Measurements from ENCODE around the gene TM4SF20. TPM values are rescaled to one million over a fixed set of nuclear protein-coding genes. Genes with fewer than 3 reads are reported as not detected.

TM4SF20 gene
- polyA plus RNA-seq, 1 of the 3 experiments (the other 2 are of a cell fraction), result 0.03 TPM

DNA sequence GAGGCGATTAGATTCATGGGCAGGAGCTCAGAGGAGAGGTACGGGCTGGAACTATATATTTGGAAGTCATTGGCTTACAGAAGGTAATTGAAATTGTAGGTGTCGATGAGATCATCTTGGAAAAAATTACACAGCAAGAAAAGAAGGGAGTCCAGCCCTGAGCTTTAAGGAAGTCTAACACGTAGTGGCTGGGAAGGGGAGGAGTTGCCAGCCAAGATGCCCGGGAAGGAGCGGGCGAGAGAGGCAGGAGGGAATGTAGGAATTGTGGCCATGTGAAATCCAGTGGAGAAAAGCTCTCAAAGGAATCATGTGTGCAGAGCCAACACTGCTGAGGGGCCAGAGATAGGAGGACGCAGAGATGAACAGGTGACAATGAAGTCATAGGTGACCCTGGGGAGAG, 34.3 kb upstream of the TM4SF20 start (continued):
- TF ChIP-seq EZH2phosphoT487 (IDR thresholded peaks at IDR 0.05; ENCODE audit: borderline replicate concordance, low read depth), result no peak
- no peak for TF ChIP-seq RFX5 (IDR thresholded peaks at IDR 0.05; ENCODE audit: low read length)

DNA sequence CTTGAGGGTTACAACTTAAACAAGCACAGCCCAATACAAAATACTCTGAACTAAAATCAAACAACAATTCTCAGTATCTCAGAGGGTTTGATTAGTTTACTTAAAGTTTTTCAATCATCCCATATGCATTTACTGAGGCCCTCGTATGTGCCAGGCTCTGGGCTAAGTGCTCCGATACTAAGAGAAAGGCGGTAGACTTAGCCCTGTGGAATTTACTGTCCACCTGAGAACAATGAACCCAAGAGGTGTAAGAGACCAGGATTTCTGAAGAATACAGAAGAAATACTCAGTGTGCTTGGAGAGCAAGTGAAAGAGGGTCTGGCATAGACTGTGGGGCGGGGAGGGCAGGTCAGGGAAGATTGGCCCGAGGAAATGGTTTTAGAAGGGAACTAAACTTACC, 33.8 kb upstream of the TM4SF20 start:
- TF ChIP-seq YY1 (IDR thresholded peaks at IDR 0.05; ENCODE audit: low read depth) (no peak), JUND (IDR thresholded peaks at IDR 0.05) (no peak)
- TF ChIP-seq, protein P1, sequence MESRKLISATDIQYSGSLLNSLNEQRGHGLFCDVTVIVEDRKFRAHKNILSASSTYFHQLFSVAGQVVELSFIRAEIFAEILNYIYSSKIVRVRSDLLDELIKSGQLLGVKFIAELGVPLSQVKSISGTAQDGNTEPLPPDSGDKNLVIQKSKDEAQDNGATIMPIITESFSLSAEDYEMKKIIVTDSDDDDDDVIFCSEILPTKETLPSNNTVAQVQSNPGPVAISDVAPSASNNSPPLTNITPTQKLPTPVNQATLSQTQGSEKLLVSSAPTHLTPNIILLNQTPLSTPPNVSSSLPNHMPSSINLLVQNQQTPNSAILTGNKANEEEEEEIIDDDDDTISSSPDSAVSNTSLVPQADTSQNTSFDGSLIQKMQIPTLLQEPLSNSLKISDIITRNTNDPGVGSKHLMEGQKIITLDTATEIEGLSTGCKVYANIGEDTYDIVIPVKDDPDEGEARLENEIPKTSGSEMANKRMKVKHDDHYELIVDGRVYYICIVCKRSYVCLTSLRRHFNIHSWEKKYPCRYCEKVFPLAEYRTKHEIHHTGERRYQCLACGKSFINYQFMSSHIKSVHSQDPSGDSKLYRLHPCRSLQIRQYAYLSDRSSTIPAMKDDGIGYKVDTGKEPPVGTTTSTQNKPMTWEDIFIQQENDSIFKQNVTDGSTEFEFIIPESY (IDR thresholded peaks at IDR 0.05; ENCODE audit: borderline replicate concordance, low read depth), result no peak
- H4K20me1 ChIP-seq (ENCODE audit: insufficient read depth), result no peaks in the 10 kb centered on the region
- no peak overlapping the region for H3K4me2 ChIP-seq
- no peak overlapping the region for H3K9ac ChIP-seq
- DNase-seq, result no peak
- H3K27ac ChIP-seq (ENCODE audit: low read depth in 2 of 2, low read length in 1 of 2), result no peak overlapping the region
- no peaks in the 10 kb centered on the region for H3K9me2 ChIP-seq
- H3K9me3 ChIP-seq, result no peaks in the 10 kb centered on the region
- H3K79me2 ChIP-seq (ENCODE audit: insufficient read depth), result no peaks in the 10 kb centered on the region
- H3K4me3 ChIP-seq (ENCODE audit: low read depth in 2 of 2, low read length in 1 of 2), result no peak overlapping the region
- H3K4me1 ChIP-seq (ENCODE audit: control insufficient read depth in 1 of 2, insufficient read depth in 2 of 2, low read depth in 1 of 2, low read length in 1 of 2), result peaks cover 2 to 30% of the 10 kb centered on the region in 2 experiments; a peak in 2 of 4 replicates
- 93% methylated on average over 5 of the region's 5 CpGs for WGBS (ENCODE audit: low lambda C conversion rate)
- H3K36me3 ChIP-seq (replicated peaks in 1 of 2; ENCODE audit: control insufficient read depth in 1 of 2, insufficient read depth in 2 of 2, low read length in 1 of 2), result no peaks in the 10 kb centered on the region
- peaks cover 3% of the 10 kb centered on the region for H3F3A ChIP-seq (replicated peaks; ENCODE audit: insufficient read depth)
- H3K27me3 ChIP-seq (ENCODE audit: insufficient read depth), result no peaks in the 10 kb centered on the region
- ChIA-PET CTCF (no interaction called here), POLR2A (no interaction called here)
- no peak overlapping the region for H2AFZ ChIP-seq (ENCODE audit: low read depth)

DNA sequence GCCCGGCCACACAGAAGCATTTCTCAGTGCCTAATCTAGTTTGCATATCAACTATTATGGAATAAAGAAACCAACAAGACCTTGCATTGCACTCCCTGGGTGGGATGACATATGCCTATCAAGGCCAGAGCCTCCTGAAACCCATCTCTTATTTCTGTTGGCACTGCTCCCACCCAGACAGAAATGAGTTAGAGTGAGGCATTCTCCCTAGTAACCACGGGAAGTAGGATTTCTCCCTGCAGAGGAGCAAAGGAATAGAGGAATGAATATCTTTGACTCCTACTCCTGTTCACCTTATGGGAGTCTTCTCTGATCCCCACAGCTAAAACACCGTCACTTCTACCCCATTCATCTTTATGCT, 32.9 kb upstream of the TM4SF20 start:
- Histone ChIP-seq H3K4me3 (ENCODE audit: low read depth in 2 of 2, low read length in 1 of 2) (no peak overlapping the region), H3K9me3 (no peaks in the 10 kb centered on the region), H3K79me2 (ENCODE audit: insufficient read depth) (no peaks in the 10 kb centered on the region), H3K27me3 (ENCODE audit: insufficient read depth) (no peaks in the 10 kb centered on the region), H3K4me2 (no peak overlapping the region), H3K4me1 (ENCODE audit: control insufficient read depth in 1 of 2, insufficient read depth in 2 of 2, low read depth in 1 of 2, low read length in 1 of 2) (peaks cover 2 to 37% of the 10 kb centered on the region in 2 experiments; a peak in 2 of 4 replicates), H3K36me3 (replicated peaks in 1 of 2; ENCODE audit: control insufficient read depth in 1 of 2, insufficient read depth in 2 of 2, low read length in 1 of 2) (no peaks in the 10 kb centered on the region), H3F3A (replicated peaks; ENCODE audit: insufficient read depth) (peaks cover 4% of the 10 kb centered on the region), H3K9ac (no peak overlapping the region), H3K27ac (ENCODE audit: low read depth in 2 of 2, low read length in 1 of 2) (no peak overlapping the region), H4K20me1 (ENCODE audit: insufficient read depth) (no peaks in the 10 kb centered on the region), H2AFZ (ENCODE audit: low read depth) (no peak overlapping the region), H3K9me2 (no peaks in the 10 kb centered on the region)
- ChIA-PET POLR2A (no interaction called here), CTCF (interaction anchor here (1.0 kb wide), 1 partner anchor 354 kb away, joined by 3 read pairs; no protein-coding TSS in a partner anchor)
- WGBS (ENCODE audit: low lambda C conversion rate), result 67% methylated on average over 3 of the region's 3 CpGs
- DNase-seq, result no peak
- TF ChIP-seq CHD2 (IDR thresholded peaks at IDR 0.05; ENCODE audit: low read length, partially characterized antibody) (no peak), POLR2AphosphoS5 (IDR thresholded peaks at IDR 0.05; ENCODE audit: low read depth, low read length) (no peak), SMC3 (IDR thresholded peaks at IDR 0.05; ENCODE audit: low read depth, low read length) (no peak), NFIC (IDR thresholded peaks at IDR 0.05; ENCODE audit: borderline replicate concordance) (0 out of 2 replicates have a peak, but pooled peaks have one; percentile 8)
- TF ChIP-seq, protein P2, sequence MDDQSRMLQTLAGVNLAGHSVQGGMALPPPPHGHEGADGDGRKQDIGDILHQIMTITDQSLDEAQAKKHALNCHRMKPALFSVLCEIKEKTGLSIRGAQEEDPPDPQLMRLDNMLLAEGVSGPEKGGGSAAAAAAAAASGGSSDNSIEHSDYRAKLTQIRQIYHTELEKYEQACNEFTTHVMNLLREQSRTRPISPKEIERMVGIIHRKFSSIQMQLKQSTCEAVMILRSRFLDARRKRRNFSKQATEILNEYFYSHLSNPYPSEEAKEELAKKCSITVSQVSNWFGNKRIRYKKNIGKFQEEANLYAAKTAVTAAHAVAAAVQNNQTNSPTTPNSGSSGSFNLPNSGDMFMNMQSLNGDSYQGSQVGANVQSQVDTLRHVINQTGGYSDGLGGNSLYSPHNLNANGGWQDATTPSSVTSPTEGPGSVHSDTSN (IDR thresholded peaks at IDR 0.05), result peak; percentile 42
